HG02884 (cell line): ENCODE data around the gene SPATA22.
"Not testable (repeated sequence)": the region's sequence is repeated elsewhere in the genome, so short reads cannot be mapped to it uniquely, and the experiment has no call there.

Source experiments
- ATAC-seq: cut with Tn5 transposase; IDR thresholded peaks from one replicate; pipeline ENCODE4 v1.9.1; 2021; ENCODE audit warnings: mild to moderate bottlenecking, moderate library complexity; ENCODE audit not compliant: unreplicated experiment

SPATA22 gene, protein sequence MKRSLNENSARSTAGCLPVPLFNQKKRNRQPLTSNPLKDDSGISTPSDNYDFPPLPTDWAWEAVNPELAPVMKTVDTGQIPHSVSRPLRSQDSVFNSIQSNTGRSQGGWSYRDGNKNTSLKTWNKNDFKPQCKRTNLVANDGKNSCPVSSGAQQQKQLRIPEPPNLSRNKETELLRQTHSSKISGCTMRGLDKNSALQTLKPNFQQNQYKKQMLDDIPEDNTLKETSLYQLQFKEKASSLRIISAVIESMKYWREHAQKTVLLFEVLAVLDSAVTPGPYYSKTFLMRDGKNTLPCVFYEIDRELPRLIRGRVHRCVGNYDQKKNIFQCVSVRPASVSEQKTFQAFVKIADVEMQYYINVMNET

DNA sequence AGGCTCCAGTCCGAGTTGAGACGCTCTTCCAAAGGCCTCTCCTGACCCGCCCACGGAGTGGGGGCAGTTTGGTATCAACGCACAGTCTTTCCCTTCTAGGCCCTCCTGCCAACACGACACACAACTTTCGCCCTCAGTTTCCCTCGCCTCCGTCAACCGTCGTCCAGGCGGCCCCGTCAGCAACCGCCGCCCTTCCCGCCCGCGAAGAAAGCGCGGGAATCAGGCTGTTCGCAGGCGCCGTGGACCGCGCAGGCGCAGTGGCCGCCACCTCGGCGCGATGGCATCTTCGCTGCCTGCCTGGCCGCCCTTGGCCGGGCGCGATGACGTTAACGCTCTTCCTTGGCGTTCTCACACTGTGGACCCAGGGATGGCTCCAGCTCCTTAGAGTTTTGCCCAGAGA, at the start of gene SPATA22:
Gene SPATA22 (minus strand): TSS at position 221 of the 400 bp plus-strand sequence. CDS start 2,494 bp downstream, outside the sequence.
- ATAC-seq, result no peak

DNA sequence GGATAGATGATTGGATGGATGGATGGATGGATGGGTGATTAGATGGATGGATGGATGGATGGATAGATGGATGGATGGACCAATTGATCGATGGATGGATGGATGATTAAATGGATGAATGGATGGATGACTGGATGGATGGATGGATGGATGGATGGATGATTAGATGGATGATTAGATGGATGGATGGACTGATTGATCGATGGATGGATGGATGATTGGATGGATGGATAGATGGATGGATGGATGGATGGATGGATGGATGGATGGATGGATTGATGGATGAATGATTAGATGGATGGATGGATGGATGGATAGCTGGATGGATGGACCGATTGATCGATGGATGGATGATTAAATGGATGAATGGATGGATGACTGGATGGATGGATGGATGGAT, 47.9 kb upstream of the SPATA22 start:
- not testable (repeated sequence) for ATAC-seq

DNA sequence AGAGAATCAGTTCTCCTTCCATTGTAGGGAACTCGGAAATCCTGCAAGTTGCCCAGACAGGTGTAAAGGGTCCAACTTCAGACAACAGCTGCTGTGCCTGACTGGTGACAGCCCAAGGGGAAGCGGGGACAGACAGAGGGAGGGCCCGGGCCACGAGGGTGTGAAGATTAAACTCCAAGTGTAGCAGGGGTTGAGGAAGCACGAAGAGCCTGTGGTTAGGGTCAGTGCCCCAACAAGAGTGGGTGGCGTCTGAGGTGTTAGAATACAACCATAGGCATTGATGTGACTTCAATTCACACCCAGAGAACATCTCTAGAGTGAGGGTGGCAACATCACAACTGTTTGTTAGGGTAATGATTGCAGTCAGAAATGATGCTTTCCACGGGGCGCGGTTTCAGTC, 43.3 kb upstream of the SPATA22 start:
- no peak for ATAC-seq

DNA sequence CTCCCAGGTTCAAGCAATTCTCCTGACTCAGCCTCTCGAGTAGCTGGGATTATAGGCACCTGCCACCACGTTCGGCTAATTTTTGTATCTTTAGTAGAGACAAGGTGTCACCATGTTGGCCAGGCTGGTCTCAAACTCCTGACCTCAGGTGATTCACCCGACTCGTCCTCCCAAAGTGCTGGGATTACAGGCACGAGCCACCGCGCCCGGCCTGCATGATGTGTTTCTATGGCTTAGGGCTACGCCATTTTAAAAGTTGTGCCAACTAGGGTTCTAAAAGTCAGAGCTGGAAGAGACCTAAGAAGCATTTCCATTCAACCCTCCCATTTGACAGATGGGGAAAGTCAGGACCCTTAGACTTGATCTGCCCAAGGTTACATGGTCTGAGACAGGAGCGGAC, 42.5 kb upstream of the SPATA22 start:
- not testable (repeated sequence) for ATAC-seq

DNA sequence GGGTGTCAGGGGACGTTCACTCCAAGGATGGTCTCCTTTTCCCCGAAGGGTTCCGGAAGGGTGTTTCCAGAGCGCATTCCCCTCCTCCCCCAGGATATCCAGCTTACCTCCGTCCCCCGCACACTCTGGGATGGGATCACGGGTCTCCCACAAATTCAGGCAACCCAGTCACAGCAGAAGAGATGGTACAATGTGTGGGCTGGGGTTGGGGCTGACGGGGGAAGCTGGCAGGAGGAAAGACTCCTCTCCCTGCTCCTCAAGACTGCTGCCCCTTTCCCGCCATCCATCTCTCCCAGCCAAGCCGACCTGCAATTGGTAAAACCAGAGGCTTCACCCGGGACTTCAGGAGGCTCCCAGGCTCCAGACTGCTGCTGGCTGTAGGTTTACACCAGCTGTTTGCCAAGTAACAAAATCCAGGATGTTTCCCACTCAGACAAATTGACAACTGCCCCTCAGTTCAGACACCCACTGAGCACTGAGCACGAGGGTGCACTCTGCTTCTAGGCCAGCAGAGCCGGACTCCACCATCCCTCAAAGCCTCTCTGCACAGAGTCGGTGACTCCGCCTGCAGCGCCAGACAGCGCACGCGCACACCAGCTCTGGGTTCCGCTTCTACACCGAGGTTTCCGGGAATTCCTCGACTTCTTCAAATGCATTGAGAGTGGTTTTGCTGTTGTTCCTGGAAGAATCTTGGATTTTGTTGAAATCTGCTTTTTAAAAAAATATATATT, 41.9 kb upstream of the SPATA22 start:
- ATAC-seq, result no peak

DNA sequence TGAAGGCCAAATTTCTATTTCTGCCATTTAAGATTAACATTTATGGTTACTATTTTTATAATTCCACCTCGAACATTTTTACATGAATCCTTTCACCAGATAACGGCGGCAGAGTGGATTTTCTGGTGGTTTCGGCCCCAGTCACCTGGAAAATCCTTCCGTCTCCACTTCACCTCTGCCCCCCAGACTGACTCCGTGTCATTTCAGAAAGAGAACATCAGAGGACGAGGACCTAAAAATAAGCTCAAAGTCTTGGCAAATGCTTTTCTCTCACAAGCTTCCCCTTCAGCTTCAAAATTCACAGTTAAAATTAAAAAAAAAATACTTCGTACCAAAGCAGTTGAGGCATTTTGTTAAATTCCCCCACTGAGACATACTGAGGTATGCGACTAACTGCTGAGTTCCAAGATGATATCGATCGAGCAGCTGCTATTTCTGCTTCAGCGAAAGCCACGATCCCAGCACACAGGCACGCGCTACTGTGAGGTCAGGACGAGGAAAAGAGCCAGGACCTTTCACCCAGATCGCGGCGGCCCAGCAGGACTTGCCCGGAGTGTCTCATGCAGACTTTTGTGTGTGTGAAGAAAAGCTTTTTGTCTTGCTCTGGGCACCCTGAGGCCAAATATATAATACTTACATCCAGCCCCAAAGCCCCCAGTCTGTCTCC, 41.0 kb upstream of the SPATA22 start:
- ATAC-seq, result no peak

DNA sequence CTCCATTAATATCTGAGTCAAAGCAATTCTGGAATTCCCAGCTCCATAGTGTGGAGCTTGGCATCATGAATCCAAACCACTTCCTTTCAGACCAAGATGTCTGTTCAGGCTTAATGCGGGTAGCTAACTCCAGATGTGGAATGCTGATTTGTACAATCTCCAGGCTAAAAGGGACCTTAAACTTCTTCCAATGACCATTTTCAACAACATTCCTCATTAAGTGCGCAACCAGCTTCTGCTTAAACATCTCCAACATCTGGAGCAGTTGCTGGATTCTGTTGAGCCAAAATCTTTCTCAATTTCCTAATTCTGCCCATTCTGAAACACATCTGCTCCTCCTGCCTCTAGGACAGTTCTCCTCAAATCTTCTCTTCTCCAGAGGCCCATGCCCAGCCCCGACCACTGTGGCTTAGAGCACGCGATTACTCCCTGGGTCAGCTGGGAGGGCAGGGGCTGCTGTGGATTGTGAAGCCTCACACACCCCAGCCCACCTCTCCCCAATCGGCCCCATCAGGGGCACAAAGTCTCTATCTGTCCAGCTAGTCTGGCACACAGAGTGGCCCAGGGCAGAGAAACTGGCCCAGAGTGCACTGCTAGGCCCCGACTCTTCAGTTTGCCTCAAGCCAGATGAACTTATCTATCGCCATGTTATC, 40.4 kb upstream of the SPATA22 start:
- no peak for ATAC-seq

DNA sequence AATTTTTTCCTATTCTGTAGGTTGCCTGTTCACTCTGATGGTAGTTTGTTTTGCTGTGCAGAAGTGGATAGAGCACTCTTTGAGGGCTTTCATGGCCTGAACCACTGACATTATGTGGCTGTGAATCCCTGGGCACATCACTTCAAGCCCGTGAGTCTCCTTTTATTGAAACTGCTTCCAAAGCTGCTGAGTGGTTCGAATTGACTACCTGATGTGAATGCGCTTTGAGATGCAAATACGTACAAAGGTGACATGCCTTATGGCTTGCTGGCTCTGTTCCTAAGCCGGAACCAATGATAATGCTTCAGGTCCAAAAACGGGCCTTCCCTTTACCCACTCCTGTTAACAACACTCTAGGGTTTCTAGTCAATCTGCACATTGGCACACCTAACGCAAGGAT, 38.5 kb upstream of the SPATA22 start:
- no peak for ATAC-seq

DNA sequence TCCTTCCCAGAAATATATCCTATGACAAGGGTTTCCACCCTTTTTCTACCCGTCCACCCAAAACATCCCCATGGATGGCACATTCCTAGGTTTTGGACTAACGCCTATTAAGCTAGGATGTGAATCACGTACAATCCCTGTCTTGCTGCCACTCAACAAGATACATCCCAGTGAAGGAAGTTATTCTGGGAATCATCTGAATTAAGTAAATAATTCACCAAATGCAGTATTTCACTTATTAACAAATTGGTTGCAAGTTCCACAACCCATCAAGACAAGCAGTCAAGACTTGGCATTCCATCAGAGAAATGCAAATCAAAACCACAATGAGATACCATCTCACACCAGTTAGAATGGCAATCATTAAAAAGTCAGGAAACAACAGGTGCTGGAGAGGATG, 36.2 kb upstream of the SPATA22 start:
- no peak for ATAC-seq

DNA sequence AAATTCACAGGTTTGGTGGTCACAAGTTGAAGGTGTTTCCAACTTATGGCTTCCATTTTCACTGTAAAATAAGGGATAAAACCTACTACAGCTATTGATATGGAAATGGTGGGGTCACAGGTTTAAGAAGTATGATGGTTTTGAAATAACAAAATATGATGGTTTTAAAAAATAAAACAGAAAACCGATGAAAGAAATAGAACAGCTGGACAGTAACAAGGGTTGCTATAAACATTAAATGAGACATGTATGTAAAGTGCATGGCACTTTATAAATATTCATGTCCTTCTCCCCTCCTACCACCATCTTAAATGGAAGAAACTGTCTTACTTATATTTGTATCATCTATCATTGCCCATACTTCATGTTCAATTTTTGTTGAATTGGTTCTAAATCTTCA, 35.5 kb upstream of the SPATA22 start:
- no peak for ATAC-seq

DNA sequence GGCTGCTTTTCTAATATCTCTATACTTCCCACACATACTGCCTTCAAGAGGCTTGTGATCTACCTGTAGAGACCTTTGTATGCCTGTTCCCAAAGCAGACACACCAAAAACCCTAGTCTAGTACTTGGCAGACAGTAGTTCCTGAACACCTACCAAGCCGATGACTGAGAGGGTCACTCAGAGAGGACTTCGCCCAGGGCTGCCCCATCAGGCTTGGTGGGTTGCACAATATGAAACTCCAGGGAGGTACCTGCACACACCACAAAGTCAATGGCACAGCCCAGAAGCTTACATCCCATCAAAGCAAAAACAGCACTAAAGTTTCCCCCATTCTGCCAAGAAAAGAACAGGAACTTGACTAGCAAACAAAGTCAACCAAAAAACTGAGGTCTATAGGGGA, 34.4 kb upstream of the SPATA22 start:
- no peak for ATAC-seq

DNA sequence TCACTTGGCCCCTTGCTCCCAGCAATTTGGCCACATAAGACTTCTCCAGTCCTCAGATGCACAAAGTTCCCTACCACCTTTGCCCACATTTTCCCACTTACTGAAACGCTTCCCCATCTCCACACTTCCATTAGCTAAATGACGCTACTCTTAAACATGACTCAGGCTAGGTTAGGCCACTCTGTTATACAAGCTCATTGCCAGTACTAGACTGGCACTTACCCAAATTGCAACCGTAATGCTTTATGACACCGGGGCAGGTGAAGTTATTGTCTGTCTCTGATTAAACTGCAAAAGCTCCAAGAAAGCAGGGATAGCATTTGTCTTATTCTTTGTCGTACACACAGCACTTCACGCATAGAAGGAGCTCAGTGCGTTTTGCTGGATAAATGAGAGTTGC, 33.4 kb upstream of the SPATA22 start:
- no peak for ATAC-seq

DNA sequence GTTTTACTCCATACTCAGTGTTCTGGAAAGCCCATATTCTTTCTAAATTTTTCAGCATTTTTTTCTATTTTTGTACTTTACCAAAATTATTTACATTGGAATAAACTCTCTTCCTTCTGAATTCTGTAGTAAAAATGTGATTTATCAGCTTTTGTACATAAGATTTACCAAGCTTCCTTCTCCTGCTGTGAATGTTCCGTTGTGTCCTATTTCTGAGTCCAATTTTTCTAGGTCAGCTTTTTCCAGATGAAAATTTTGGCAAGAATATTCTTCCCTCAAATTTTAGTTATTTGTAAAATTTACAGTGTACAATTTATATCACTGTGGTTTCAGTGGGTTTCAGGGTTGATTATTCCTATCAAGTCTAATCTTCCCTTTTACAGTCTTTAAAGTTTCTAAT, 31.7 kb upstream of the SPATA22 start:
- ATAC-seq, result no peak

DNA sequence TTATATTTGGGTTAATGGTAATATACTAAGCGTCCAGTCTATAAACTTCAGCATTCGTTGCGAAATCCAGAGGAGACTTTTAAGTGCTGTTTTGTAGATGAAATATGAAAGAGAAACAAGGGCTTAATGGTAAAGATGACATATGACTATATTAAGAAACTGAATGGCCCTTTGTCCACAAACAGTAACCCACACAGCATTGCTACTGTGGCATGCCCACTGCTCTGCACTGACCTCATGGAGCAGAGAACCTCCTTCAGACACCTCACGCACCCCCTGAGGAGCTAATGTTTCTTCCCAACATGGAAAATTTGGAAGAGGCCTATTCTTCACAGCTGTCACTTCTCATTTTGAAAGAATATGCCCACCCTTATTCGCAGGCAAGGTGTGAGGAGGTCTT, 30.8 kb upstream of the SPATA22 start:
- ATAC-seq, result no peak

DNA sequence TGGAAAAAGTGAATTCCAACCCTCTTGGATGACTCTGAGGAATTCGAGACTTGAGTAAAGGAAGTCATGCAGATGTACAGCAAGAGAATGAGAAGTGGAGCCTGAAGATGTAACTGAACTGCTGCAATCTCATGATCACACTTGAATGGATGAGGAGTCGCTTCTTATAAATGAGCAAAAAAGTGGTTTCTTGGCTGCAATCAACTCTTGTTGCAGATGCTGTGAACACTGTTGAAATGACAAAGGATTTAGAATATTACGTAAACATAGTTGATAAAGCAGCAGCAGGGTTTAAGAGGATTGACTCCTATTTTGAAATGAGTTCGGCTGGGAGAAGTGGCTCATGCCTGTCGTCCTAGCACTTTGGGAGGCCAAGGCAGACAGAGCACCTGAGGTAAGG, 29.7 kb upstream of the SPATA22 start:
- no peak for ATAC-seq

DNA sequence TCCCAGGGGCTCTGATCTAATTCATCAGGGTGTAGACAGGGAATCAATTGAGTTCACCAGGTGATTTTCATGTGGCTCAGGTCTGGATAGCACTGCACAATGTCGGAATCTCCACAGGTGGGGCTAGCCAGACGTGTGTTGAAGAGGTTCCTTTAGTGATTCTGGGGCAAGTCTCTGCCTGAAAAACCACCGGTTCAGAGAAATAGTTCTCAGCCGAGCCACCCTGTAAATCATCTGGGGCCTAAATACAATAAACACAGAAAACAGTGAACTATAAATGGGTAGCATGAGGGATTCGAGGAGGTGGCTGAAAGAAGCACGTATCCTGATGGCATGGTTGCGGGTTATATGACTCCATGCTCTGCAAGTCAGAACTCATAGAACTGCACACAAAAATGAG, 25.5 kb upstream of the SPATA22 start:
- no peak for ATAC-seq

DNA sequence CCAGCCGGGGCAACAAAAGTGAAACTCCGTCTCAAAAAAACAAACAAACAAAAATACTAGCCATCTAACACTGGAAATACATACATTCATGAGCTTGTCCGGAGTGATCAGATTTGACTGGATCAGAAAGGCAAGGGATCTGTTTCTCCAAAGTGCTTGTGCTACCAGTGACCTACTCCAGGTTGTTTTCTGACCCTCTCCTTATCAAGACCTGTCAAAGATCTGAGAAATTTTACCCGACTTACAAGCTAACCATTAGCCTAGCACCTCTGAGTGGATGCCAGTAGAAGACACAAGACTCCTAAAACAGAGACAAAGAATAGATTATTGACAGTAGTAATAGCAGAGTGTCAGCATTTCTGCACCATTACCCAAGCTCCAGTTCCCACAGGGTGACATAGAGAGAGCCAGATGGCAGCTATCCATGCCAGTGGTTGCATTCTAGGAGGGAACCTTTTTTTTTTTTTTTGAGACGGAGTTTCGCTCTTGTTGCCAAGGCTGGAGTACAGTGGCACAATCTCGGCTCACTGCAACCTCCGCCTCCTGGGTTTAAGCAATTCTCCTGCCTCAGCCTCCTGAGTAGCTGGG, 14.0 kb upstream of the SPATA22 start:
- no peak for ATAC-seq

DNA sequence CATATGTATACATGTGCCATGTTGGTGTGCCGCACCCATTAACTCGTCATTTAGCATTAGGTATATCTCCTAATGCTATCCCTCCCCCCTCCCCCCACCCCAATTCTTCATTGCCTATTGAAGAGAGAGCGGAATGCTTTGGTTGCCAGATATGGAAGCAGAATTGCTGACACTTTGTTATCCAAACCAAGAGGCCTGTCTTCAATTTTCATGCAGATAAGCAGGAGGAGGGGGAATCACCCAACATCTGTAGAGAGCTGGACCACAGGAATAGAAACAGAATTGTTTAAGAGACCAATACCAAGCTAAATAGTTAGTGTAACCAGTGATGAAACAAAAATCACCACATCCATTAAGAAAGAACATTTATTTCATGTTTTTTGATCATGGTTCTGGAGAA, 11.2 kb upstream of the SPATA22 start:
- ATAC-seq, result no peak

DNA sequence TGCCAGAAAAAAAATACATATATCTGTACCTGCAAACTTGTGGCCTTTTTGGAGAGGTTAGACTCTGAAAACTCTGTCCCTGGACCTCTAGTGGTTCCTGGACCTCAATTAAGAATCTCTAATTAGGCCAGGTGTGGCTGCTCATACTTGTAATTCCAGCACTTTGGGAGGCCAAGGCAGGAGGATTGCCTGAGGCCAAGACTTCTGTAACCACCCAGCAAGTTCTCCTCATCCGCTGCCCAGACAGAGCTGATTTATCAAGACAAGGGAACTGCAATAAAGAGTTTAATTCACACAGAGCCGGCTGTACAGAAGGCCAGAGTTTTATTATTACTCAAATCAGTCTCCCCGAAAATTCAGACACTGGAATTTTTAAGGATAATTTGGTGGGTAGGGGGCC, 8.4 kb upstream of the SPATA22 start:
- no peak for ATAC-seq

DNA sequence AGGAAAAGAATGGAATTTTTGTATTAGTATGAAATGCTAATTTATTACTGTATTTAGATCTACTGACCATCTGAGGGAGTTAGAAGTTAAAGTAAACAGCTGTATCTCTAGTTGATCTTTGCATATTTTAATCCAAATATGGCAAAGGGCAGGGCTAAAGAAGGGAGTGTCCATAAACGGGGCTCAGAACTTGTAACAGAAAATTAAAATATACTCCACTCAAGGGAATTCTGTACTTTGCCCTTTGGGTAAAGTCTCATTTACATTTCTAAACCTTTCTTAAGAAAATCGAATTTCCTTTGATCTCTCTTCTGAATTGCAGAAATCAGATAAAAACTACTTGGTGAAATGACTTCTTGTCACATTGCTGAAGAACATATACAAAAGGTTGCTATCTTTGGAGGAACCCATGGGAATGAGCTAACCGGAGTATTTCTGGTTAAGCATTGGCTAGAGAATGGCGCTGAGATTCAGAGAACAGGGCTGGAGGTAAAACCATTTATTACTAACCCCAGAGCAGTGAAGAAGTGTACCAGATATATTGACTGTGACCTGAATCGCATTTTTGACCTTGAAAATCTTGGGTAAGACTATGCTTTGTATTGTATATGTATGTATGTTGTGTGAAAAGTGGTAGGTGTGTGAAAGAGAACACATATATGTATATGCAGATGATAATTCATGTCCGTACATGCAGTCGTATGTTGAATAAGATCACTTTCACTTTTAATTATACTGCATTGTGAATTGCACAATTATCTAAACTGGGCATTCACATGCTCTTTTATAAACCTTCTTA, 4.4 kb upstream of the SPATA22 start, which contains the start of gene ASPA:
Gene ASPA (plus strand): TSS at position 186 of the 799 bp plus-strand sequence. CDS start 163 bp downstream, at position 349.
- no peak for ATAC-seq
